GM19452 (cell line): Measurements from ENCODE around the gene CARD16.

Experiments used
- ATAC-seq: cut with Tn5 transposase; IDR thresholded peaks from one replicate; pipeline ENCODE4 v1.9.1; 2021; ENCODE audit not compliant: unreplicated experiment

Gene CARD16

GRCh38 chr11:104997288-104997687 is 47.8 kb downstream of the CARD16 start:
- ATAC-seq, result no peak

DNA sequence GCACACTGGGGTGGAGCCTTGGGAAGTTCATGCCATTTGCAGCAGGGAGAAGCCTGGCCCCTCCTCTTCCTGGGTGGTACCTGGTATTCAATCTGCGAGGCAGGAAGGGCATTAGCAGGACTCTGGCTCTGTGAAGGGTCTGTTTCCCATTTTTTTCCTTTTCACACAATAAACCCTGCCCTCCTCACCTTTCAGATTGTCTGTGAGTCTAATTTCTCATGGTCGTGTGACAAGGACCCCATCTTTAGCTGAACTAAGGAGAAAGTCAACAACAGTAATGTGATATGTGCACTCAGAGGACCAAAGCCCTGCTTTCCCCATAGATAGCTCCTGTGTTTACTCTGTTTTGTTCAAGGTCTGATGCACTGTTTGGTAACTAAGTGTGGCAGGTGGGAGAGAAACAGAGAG is 50.1 kb downstream of the CARD16 start:
- no peak for ATAC-seq

- no peak for ATAC-seq
Observed at GRCh38 chr11:104992781-104993180, 52.4 kb downstream of the CARD16 start.

DNA sequence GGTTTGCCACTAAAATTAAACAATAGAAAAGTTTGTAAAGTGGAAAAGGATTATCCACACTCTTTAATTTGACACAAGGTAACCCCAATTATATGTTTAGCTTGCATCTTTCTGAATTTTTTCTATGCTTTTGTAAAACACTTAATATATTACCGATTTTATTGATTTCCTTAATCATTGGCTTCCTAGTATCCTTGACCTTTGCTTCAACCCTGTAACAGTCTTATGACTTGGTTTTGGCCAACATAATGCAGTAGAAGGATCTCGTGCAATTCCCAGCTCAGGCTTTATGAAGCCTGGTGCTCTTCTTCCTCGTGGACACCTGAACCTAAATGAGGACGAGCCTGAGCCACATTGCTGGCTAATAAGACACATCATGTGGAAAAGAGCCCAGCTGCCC is 53.1 kb downstream of the CARD16 start:
- ATAC-seq, result no peak
